CD4-positive, alpha-beta T cell treated with Interferon alpha-2 for 1 hour (primary cell): ENCODE measurements around the gene TEKTIP1.
A peak's percentile ranks its signal among the peaks of the same experiment; 100 is the strongest.

Source experiments
- DNase-seq, 2 donors: peaks; one replicate each; pipeline ENCODE4 v3.0.0-alpha.2; 2020 to 2022

TEKTIP1 gene

DNA sequence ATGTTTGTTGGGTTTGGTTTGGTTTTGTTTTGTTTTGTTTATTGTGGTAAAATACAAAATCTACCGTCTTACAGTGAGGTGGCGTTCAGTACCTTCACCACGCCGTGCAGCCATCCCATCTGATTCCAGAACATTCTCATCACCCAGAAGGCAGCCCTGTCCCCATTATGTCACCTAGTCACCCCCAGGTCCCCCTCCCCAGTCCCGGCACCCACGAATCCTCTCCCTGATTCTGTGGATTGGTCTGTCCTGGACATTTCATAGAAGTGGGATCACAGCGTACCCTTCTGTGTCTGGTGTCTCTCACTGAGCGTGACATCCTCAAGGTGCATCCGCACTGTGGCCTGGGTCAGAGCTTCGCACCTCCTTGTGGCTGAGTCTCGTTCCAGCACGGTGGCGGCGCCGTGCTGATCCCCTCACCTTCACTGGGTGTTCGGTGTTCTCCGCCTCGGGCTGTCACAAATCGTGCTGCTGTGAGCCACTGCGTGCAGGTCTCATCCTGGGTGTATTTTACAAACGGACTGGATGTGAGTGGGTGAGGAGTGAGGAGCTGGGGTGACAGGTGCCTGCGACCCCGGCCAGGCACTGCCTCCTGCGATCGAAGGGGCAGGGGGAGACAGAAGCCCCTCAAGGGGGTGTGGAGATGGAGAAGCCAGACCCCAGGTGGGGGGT, 580 bp upstream of the TEKTIP1 start:
- no peak for DNase-seq

DNA sequence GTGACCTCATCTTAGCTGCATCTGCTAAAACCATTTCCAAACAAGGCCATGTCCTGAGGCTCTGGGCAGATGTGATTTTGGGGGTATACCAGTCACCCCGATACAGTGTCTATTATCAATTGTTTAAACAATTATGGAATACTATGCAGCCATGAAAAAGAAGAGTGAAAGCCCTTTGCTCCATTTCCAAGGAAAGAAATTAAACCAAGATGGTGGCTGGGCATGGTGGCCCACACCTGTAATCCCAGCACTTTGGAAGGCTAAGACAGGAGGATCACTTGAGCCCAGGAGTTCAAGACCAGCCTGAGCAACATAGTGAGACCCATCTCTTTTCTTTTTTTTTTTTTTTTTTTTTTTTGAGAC, 763 bp downstream of the TEKTIP1 start:
- DNase-seq = no peak

DNA sequence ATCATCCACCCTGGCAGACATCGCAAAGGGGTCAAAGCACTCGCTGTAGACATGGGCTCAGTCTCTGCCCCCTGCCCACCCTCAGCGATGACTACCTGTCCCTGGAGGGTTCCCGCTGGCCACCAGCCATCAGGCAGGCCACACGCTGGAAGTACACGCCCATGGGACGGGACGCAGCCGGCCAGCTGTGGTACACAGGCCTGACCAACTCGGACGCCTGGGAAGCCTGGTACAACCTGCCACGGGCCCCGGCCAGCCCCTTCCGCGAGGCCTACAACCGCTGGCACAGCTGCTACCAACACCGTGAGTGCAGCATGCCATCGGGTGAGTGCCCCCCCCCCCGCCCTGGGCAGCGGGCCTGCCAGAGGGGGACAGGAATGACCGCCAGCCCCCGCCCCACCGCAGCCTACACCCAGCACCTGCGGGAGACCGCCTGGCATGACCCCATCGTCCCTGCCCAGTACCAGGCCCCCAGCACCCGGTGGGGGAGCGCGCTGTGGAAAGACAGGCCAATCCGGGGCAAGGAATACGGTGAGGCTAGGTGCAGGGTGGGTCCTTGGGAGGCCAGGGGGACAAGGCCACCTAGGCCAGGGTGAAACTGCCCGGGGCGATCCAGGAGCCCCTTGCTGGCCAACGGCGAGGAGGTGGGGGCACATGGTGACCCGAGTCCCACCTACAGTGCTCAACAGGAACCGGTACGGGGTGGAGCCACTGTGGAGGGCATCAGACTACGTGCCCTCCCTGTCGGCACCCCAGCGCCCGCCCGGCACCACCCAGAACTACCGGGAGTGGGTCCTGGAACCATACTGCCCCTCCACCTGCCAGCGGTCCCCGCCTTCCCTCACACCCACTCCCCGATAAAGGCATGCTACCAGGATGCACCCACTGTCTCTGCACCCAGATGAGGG, 4.4 kb downstream of the TEKTIP1 start:
- no peak for DNase-seq

DNA sequence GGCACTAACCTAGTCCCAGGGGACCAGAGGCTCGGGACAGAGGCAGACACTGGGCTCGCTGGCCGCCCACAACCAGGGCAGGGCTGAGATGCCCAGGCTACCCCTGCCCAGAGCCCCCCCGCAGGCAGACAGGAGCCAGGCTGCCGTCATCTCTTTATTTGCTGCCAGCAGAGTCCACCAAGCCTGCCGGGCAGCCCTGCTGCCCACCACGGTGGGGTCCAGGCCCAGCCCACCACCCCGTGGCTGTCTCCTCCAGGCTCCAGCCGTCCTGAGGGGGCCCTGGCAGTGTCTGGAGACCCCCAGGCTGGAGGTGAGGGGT, 5.0 kb downstream of the TEKTIP1 start:
- DNase-seq = no peak

DNA sequence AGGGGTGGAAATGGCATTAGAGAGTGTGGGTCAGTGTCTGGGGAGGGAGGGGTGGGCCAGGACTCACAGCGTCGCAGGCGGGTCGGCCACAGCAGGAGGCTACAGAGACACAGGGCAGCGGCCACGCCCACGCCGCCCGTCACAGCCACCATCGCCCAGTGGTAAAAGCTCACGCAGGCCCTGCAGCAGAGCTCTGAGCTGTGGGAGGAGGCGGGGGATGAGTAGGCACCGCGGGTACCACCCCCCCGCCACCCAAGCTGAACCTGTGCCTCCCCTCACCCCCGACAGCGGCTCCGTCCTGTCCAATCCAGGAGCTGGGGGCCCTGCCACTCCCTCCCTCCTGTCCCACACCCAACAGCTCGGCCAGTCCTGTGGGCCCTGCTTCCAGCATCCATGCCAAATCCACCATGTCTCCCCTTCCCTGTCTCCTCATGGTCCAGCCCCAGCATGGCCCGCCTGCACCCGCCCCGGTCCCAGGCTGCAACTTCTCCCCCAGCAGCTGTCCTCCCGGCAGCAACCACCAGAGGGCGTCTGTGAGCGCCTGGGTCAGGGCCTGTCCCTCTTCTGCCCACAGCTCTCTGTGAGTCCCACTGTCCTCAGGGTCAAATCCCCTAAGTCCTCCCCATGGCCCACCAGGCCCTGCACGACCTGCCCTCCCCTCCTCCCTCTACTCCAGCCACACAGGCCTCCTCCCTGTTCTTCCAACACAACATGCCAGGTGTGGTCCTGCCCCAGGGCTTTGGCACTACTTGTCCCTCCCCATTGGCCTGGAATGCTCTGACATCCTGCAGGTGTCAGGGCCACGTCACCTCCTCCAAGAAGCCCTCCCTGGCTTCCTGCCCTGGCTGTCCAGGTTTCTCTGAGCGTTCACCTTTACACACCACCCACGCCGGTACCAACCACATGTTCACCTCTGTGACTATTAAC, 6.0 kb downstream of the TEKTIP1 start:
- DNase-seq = peak; percentile 66 to 80

DNA sequence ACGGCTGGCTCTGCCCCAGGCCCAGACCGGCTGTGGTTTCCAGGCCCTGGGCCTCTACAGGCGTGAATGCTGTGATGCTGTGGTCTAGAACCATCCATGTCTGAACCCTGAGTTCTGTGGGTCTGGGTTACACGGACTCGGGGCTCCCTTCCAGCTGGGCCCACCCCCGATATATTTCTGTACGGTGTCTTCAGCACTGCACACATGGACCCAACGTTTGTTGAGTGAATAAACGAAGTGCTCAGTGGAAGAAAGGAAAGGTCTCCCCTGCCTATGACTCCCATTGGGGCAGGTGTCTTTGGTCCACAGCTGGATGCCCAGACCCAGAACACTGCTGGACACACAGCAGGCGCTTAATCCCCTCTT, 6.7 kb downstream of the TEKTIP1 start:
- no peak for DNase-seq

DNA sequence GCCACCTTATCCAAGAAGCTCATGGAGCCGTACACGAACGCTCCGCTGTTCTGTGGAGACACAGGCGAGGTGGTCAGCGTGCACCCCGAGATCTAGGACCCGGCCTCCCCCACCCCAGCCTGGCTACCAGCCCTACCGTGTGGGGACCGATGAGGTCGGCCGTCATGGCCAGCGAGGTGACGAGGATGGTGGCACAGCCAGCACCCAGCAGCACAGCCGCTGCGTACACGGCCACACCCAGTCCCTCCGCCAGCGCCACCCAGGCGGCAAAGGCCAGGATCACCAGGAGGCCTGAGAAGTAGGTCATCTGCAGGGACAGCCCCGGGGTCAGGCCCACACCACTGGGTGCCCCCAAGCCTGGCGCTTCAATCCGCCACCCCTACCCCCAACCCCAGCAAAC, 7.1 kb downstream of the TEKTIP1 start:
- DNase-seq = no peak

DNA sequence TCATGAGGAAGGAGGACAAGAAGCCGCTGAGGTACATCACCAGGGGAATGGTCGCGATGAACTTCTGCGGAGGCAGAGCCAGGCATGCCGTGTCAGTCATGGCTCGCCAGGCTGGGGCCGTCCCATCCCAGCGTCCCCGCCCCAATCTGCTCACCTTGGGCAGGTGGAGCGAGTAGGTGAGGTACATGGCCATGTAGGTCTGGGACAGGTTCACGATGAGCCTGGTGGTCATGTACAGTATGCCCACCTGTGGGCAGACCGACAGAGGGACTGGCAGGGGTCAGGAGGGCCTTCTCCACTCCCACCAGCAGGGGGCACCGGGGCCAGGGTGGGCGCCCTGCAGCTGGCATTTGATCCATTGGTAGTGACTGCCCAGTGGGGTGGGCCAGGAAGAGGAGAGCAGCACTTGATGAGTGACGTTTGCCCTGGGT, 8.3 kb downstream of the TEKTIP1 start:
- peak in 1 of 2 donors; percentile 36 for DNase-seq

DNA sequence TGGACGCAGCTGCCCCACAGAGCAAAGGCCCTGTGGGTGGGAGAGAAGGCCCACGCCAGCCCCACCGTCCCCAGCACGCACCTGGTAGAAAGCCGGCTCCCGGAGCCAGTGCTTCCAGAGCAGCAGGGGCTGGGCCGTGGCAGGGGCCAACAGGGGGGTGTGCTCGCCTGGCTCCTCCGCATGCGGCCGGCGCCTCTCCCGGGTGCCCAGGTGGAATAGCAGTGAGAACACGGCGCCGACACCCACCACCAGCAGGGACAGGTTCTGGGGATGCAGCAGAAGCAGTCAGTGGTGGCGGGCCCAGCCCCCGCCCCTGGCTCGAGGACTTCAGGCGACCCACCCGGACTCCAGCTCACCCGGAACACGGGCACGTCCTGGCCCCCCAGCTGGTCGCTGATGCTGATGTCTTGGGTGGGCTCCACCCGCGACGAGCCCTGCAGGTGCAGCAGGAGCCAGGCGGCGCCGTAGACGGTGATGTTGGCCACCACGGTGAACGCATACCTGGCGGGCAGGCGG, 8.9 kb downstream of the TEKTIP1 start:
- no peak for DNase-seq

DNA sequence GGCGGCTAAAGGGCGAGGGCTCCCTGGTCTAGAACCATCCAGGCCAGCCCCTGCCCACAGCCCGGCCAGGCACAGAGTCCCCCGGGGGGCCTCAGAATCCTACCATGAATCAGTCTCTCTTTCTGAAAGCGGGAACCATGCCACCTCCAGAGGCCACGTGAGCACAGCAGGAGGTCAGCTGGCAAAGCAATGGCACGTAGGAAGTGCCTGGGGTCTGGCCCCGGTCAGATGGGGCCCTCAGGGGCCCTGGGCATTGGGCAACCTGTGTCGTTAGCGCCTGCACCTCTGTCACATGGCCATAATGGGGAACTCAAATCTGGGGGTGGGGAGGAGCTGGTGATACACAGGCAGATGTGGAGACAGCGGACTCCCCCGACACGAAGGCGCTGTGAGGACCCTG, 9.6 kb downstream of the TEKTIP1 start:
- DNase-seq = peak in 1 of 2 donors; percentile 62

DNA sequence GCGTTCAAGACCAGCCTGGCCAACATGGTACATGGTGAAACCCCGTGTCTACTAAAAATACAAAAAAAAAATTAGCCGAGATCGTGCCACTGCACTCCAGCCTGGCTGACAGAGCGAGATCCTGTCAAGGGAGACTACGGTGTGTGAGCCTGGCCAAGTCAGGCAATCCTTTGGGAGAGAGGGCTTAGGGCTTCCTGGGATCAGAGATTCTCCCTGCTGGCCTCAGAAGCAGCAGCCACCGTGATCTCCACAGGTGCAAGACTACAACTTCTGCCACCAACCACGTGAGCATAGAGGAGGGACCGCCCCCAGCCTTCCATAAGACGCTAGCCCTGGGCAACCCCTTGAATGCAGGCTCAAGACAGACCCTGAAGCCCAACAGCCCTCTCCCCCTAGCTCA, 10.8 kb downstream of the TEKTIP1 start:
- DNase-seq = no peak

DNA sequence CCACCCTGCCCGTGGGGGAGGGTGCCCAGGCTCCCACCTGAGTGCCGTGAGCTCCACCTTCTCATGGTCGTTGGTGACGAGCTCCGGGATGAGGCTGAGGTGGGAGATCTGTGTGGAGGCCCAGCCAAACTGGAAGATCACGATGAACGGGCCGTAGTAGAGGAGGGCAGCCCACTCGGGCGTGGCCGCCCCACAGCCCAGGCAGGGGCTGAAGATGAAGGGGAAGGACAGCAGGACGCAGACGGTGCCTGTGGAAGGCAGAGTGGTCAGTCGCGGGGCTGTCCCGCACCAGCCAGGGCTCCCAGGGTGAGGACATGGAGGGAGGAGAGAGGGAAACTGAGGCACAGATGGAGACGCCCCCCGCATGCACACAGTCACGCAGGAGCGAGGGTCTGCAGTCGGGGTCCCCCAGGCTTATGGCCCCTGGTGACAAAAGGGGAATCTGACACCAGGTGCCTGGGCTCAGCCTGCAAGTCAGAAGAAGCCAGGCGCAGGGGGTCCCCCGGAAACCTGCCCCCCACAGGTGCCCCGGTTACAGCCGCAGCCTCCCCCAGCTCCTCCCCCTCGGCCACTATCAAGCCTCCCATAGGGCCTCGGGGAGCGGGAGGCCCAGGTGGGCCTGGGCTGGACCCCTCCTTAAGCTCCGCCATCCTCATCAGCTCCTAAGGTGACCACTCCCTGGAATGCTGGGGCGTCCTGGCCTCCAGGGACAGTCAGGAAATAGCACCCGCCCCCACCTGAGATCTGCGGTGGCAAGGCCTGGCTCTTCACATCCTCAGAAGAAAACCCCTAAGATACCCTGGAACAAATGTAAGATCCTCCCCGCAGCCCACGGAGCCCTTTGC, 12.2 kb downstream of the TEKTIP1 start:
- DNase-seq = no peak

DNA sequence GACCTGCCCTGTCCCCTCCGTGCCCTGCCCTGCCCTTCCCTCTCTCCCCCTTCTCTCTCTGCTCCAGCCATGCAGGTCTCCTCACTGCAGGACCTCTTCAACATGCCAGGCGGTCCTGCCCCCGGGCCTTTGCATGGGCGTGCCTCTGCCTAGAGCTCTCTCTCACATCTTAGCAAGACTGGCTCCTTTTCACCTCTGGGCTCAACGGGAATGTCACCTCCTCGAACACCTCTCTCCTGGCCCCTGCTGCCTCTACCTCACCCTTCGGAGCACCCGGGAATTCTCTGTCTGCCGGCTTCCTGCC, 12.8 kb downstream of the TEKTIP1 start:
- DNase-seq = no peak

DNA sequence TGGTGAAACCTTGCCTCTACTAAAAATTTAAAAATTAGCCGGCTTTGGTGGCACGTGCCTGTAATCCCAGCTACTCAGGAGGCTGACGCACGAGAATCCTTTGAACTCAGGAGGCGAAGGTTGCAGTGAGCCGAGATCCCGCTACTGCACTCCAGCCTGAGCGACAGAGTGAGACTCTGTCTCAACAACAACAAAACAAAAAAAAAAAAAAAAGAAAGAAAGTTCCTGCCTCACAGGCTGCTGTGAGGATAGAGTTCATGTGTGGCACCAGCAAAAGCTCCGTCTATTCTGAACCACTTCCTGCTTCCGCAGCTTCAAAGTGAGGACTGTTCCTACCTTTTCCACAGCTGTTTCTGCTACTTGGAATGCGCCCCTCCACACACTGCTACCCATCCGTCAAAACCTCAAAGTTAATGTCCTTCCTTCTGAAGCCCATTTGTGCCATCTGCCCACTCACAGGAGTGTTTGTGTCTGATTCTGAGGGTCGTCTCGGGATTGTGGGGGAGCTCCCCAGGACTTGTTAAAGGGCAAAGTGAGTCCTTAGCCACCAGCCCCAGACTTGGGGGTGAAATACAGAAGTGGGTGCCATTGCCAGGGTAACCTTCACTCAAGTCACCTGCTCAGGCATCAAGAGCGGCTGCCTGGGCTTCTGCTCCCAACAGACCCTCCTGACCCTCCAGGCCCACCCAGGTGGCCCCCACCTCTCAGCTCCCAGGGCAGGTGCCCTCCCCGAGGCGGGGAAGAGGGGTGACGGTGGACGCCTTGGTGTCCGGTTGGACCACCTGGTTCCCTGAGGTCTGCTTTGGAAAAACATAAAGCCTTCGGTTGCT, 15.5 kb downstream of the TEKTIP1 start:
- DNase-seq = peak; percentile 36 to 67

DNA sequence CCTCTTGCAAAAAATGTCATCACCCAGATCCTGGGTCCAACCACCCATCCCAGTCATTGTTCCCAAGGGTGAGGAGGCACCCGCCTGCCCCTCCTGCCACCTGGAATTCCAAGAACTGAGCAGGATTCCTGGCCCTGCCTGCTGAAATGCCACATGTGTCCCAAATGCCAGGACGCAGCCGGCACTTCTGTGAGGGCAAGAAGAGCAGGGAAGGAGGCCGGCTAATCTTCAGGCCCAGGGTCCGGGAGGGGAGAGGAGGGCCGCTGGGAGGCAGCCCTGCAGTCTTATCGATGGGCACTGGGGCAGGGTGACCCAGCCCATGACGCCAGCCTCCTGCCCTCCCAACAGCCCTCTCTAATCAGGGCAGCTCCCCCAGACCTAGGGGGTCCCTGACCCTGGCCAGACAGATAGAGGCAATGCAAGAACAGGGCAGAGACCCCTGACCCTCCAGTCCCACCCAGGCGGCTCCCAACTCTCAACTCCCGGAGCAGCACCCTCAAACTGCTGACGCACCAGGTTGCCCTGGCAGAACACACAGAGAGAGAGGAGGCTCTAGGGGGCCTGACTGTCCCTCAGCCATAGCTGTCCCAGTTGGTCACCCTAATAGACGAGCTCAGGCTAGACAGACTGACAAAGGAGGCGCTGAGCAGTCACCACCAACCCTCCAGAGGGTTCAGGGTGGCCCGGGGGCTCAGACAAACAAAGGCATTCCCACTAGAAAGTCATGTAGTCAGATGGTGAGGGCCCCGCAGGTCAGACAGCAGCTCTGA, 16.9 kb downstream of the TEKTIP1 start:
- DNase-seq = no peak

DNA sequence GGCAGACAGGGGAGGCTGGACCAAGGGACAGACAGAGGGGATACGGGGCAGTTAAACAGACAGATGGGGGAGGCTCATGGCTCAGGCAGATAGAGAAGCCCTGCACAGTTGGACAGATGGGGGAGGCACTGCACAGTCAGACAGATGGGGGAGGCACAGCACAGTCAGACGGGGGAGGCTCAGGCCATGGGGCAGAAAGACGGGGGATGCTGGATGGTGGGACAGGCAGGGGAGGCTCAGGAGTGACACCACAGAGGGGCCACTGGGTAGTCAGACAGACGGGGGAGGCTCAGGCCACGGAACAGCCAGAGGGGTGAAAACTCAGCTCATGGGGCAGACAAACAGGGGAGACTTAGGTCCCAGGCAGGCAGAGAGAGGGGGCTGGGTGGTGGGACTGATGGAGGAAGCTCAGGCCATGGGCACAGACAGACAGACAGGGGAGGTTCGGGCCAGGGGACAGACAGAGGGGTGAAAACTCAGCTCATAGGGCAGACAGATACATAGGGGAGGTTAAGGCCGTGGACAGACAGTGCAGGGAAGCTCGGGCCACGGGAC, 17.5 kb downstream of the TEKTIP1 start:
- no peak for DNase-seq

DNA sequence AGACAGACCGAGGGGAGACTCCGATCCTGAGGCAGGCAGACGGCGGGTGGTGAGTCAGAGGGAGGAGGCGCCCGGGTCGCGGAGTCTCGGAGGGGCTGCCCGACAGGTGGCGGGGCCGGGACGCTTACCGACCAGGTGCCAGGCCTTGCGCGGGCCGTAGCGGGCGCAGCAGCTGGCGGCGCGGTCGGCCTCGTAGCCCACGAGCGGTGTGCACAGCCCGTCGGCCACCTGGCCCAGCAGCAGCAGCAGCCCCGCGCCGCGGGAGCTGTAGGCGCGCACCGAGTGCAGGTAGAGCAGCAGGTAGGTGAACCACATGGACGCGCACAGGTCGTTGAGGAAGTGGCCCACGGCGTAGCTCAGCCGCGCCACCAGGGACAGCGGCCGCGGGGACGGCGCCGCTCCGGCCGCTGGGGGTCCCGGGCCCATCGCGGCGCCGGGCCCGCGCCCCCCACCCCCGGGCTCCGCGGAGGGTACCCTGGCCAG, 18.0 kb downstream of the TEKTIP1 start:
- DNase-seq = peak; percentile 47 to 57

DNA sequence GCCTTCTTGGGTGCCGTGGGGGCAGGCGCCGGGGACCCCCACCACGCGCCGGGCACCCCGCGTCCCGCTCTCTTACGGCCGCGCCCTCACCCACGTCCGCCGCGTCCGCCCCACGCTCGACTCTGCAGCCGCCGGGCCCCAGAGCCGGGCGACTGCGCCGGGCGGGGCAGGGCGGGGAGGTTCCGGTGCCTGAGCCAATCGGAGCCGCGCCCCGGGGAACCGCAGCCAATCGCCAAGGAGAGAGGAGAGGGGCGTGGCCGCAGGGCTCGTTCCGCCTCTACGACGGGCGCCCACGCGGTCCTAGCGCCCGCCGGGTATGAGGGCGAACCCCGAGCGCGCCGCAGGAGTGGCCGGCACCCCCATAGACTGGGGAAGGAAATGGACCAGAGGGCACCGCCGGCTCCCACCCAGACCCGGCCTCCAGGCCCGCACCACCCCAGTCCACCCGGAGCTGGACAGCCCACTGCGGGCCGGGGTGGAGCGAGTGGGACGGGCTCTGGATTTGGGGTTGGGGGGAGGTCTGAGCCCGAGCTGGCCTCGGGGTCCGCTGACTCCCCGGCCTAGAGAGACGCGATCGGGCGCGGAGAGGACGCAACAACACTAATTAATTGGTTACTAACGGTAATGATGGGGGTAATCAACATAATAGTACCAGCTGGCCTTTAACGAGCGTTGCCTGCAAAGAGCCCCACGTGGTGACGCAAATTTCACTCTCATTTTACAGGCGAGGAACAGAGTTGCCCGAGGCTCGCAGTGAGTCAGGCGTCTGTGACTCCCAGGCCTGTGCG, 18.7 kb downstream of the TEKTIP1 start, which contains the start of gene MFSD12:
TSS of gene MFSD12 (minus strand) at position 126 of the 788 bp plus-strand sequence. CDS start 183 bp downstream, outside the sequence.
- peak; percentile 90 to 96 for DNase-seq
